Activated CD8-positive, alpha-beta memory T cell treated with anti-CD3 and anti-CD28 coated beads, Interleukin-2, amount 50 U/mL, for 24 hours (primary cell): Measurements from ENCODE around the gene MAP7D2.

Experiments
- DNase-seq: peaks from one replicate; pipeline ENCODE4 v3.0.0-alpha.2; 2020; ENCODE audit errors: extremely low read depth

Gene MAP7D2

GRCh38 chrX:19968276-19968675, 148.4 kb downstream of the MAP7D2 start:
- DNase-seq = no peak

GRCh38 chrX:19966056-19966455, 150.7 kb downstream of the MAP7D2 start:
- DNase-seq = no peak

- no peak for DNase-seq
Observed at GRCh38 chrX:19964017-19964710, 152.5 kb downstream of the MAP7D2 start.

GRCh38 chrX:19960913-19961312, 155.8 kb downstream of the MAP7D2 start:
- DNase-seq = no peak

- no peak for DNase-seq
Observed at GRCh38 chrX:19958552-19959486, 157.9 kb downstream of the MAP7D2 start.

- DNase-seq = no peak
Observed at GRCh38 chrX:19956923-19957322, 159.8 kb downstream of the MAP7D2 start.
